ENCODE data around the gene ZNF564.

DNA sequence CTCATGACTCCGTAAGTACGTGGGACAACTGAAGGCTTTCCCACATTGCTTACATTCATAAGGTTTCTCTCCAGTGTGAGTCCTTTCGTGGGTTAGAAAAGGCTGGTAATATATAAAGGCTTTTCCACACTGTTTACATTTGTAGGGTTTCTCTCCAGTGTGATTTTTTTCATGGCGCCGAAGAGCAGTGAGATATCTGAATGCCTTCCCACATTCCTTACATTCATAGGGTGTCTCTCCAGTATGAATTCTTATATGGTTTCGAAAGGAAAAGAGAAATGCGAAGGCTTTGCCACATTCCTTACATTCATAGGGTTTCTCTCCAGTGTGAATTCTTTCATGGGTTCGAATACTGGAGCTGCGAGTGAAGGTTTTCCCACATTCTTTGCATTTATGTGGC lies 29.8 kb upstream of the ZNF564 start:
- TF ChIP-seq, protein P1, sequence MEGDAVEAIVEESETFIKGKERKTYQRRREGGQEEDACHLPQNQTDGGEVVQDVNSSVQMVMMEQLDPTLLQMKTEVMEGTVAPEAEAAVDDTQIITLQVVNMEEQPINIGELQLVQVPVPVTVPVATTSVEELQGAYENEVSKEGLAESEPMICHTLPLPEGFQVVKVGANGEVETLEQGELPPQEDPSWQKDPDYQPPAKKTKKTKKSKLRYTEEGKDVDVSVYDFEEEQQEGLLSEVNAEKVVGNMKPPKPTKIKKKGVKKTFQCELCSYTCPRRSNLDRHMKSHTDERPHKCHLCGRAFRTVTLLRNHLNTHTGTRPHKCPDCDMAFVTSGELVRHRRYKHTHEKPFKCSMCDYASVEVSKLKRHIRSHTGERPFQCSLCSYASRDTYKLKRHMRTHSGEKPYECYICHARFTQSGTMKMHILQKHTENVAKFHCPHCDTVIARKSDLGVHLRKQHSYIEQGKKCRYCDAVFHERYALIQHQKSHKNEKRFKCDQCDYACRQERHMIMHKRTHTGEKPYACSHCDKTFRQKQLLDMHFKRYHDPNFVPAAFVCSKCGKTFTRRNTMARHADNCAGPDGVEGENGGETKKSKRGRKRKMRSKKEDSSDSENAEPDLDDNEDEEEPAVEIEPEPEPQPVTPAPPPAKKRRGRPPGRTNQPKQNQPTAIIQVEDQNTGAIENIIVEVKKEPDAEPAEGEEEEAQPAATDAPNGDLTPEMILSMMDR (conservative IDR thresholded peaks at IDR 0.05; ENCODE audit: low read depth in 2 of 2): no peak
- no peak for TF ChIP-seq EZH2 (IDR thresholded peaks at IDR 0.05; ENCODE audit: low read depth, unreplicated experiment)
- no peak for TF ChIP-seq ZNF331 (CRISPR knock-in tag; IDR thresholded peaks at IDR 0.05; ENCODE audit: low read depth)
- TF ChIP-seq, protein P2, sequence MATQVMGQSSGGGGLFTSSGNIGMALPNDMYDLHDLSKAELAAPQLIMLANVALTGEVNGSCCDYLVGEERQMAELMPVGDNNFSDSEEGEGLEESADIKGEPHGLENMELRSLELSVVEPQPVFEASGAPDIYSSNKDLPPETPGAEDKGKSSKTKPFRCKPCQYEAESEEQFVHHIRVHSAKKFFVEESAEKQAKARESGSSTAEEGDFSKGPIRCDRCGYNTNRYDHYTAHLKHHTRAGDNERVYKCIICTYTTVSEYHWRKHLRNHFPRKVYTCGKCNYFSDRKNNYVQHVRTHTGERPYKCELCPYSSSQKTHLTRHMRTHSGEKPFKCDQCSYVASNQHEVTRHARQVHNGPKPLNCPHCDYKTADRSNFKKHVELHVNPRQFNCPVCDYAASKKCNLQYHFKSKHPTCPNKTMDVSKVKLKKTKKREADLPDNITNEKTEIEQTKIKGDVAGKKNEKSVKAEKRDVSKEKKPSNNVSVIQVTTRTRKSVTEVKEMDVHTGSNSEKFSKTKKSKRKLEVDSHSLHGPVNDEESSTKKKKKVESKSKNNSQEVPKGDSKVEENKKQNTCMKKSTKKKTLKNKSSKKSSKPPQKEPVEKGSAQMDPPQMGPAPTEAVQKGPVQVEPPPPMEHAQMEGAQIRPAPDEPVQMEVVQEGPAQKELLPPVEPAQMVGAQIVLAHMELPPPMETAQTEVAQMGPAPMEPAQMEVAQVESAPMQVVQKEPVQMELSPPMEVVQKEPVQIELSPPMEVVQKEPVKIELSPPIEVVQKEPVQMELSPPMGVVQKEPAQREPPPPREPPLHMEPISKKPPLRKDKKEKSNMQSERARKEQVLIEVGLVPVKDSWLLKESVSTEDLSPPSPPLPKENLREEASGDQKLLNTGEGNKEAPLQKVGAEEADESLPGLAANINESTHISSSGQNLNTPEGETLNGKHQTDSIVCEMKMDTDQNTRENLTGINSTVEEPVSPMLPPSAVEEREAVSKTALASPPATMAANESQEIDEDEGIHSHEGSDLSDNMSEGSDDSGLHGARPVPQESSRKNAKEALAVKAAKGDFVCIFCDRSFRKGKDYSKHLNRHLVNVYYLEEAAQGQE (IDR thresholded peaks at IDR 0.05; ENCODE audit: unreplicated experiment): no peak
- no peak for TF ChIP-seq EZH2phosphoT487 (IDR thresholded peaks at IDR 0.05; ENCODE audit: unreplicated experiment)
- no peak for TF ChIP-seq POLR2AphosphoS5 (IDR thresholded peaks at IDR 0.05; ENCODE audit: low read depth)
